SK-N-MC (cell line): ENCODE results near the gene NTSR1.

Experiments used
- EZH2 ChIP-seq: fragments of 200-600 bp; sonication (generic); IDR thresholded peaks from one replicate; pipeline ENCODE4 v1.6.1; 2017; ENCODE audit warnings: antibody characterized with exemption
- POLR2AphosphoS5 ChIP-seq: IDR thresholded peaks from 2 replicates; pipeline ENCODE4 v1.6.1; 2012; ENCODE audit warnings: mild to moderate bottlenecking, low read depth, low read length, borderline replicate concordance

GRCh38 chr20:62716198-62716940, 7.7 kb downstream of the NTSR1 start:
- TF ChIP-seq EZH2 (no peak), POLR2AphosphoS5 (no peak)
